GM12878 (cell line): Measurements from ENCODE around the gene NUP62. TPM values are rescaled to one million over a fixed set of nuclear protein-coding genes. Genes with fewer than 3 reads are reported as not detected.

Experiments
- ATAC-seq: fragments of 200-7000 bp; cut with Tn5 transposase; 3 replicates; pipeline ENCODE4 v1.9.1; 2020; ENCODE audit warnings: mild to moderate bottlenecking, moderate library complexity
- BruUV-seq: library from RNA; stranded (reverse); fragments of 400-500 nt; replicated peaks from 2 replicates; lab custom pipeline; 2021; lab: Mats Ljungman, UMichigan
- CTCF ChIA-PET: fragments of 300-600 bp; sonication (Branson Sonifier 250); formaldehyde crosslinking; extraction: SDS; loops from one replicate; lab custom pipeline; 2021; ENCODE audit warnings: inconsistent platforms; lab: Yijun Ruan, JAX
- POLR2A ChIA-PET: fragments of 350-600 bp; formaldehyde crosslinking; extraction: SDS; loops from one replicate; lab custom pipeline; 2021; ENCODE audit warnings: inconsistent platforms; lab: Charles Lee
- RAD21 ChIA-PET: fragments of 300-600 bp; sonication (Branson Sonifier 250); formaldehyde crosslinking; loops from one replicate; lab custom pipeline; 2023; ENCODE audit warnings: antibody characterized with exemption; ENCODE audit not compliant: unreplicated experiment; lab: Charles Lee
- SMC1A ChIA-PET: fragments of 300-600 bp; sonication (Branson Sonifier 250); formaldehyde crosslinking; loops from one replicate; lab custom pipeline; 2023; ENCODE audit not compliant: unreplicated experiment, uncharacterized antibody; lab: Charles Lee
- DNase-seq: peaks from one replicate; pipeline ENCODE4 v3.0.0-alpha.2; 2011; ENCODE audit warnings: low read depth, low spot score
- FAIRE-seq: peaks from 3 replicates; lab custom pipeline; 2011; peaks lifted over from hg19 to GRCh38; lab: Jason Lieb, UNC
- H2AFZ ChIP-seq: 2 replicates; pipeline ENCODE4 v1.6.0; 2011; ENCODE audit warnings: low read depth, low read length, control low read depth; ENCODE audit not compliant: control insufficient read depth
- H3K27ac ChIP-seq: 2 replicates; pipeline ENCODE4 v1.5.1; 2011; ENCODE audit warnings: control low read depth; ENCODE audit not compliant: control insufficient read depth, insufficient read depth
- H3K27me3 ChIP-seq, 2 experiments: replicated peaks in 1 of 2; 2 replicates each; pipeline versions ENCODE4 v1.6.0 to v1.6.1; 2011; ENCODE audit warnings: low read length in 1 of 2; ENCODE audit not compliant: control insufficient read depth in 2 of 2, insufficient read depth in 2 of 2
- H3K36me3 ChIP-seq, 2 experiments: 2 replicates each; pipeline ENCODE4 v1.5.1; 2011; ENCODE audit warnings: low read length in 1 of 2; ENCODE audit not compliant: control insufficient read depth in 2 of 2, insufficient read depth in 2 of 2
- H3K4me1 ChIP-seq: 2 replicates; pipeline ENCODE4 v1.6.1; 2011; ENCODE audit warnings: mild to moderate bottlenecking, low read length, moderate library complexity, mixed read lengths; ENCODE audit not compliant: control insufficient read depth, insufficient read depth
- H3K4me2 ChIP-seq: 2 replicates; pipeline ENCODE4 v1.6.0; 2011; ENCODE audit warnings: control low read depth; ENCODE audit not compliant: control insufficient read depth, insufficient read depth
- H3K4me3 ChIP-seq: fragments of 200-600 bp; sonication (generic); 2 replicates; pipeline ENCODE4 v1.5.1; 2016
- H3K79me2 ChIP-seq: 2 replicates; pipeline ENCODE4 v1.6.0; 2011; ENCODE audit warnings: low read length; ENCODE audit not compliant: control insufficient read depth, insufficient read depth
- H3K9ac ChIP-seq: 2 replicates; pipeline ENCODE4 v1.8.0; 2011; ENCODE audit warnings: low read length, control low read depth, mixed read lengths; ENCODE audit not compliant: control insufficient read depth, insufficient read depth
- H3K9me3 ChIP-seq: replicated peaks from 3 replicates; pipeline ENCODE4 v1.5.1; 2011; ENCODE audit warnings: mild to moderate bottlenecking, low read length; ENCODE audit not compliant: control insufficient read depth, insufficient read depth
- H4K20me1 ChIP-seq: 2 replicates; pipeline ENCODE4 v1.6.0; 2011; ENCODE audit not compliant: control insufficient read depth, insufficient read depth
- FOXK2 ChIP-seq: fragments of 450-650 bp; IDR thresholded peaks from 2 replicates; pipeline ENCODE4 v1.6.1; 2017; ENCODE audit warnings: mild to moderate bottlenecking, moderate library complexity
- JUND ChIP-seq: IDR thresholded peaks from 2 replicates; pipeline ENCODE4 v1.6.1; 2012; ENCODE audit warnings: low read depth, mild to moderate bottlenecking, low read length, improper control_type of control experiment, moderate library complexity
- MYB ChIP-seq: fragments of 150-350 bp; IDR thresholded peaks from 2 replicates; pipeline ENCODE4 v1.6.1; 2014; ENCODE audit warnings: mild to moderate bottlenecking, low read depth, low read length, borderline replicate concordance
- NFIC ChIP-seq: IDR thresholded peaks from 2 replicates; pipeline ENCODE4 v1.6.1; 2012; ENCODE audit warnings: low read depth, mild to moderate bottlenecking, inconsistent platforms, low read length, moderate library complexity
- NR2F1 ChIP-seq: fragments of 450-650 bp; conservative IDR thresholded peaks from 2 replicates; pipeline ENCODE4 v1.6.1; 2017; ENCODE audit warnings: mild to moderate bottlenecking
- POLR2AphosphoS5 ChIP-seq: IDR thresholded peaks from 2 replicates; pipeline ENCODE4 v1.6.1; 2011; ENCODE audit warnings: mild to moderate bottlenecking, low read length, inconsistent platforms
- RUNX3 ChIP-seq: IDR thresholded peaks from 2 replicates; pipeline ENCODE4 v1.6.1; 2012; ENCODE audit warnings: low read length, inconsistent platforms
- STAT3 ChIP-seq: IDR thresholded peaks from 2 replicates; pipeline ENCODE4 v1.6.1; 2011; ENCODE audit warnings: low read depth, low read length, improper control_type of control experiment
- SUPT20H ChIP-seq: IDR thresholded peaks from 2 replicates; pipeline ENCODE4 v1.6.1; 2011; ENCODE audit warnings: low read depth, mild to moderate bottlenecking, low read length, moderate library complexity, borderline replicate concordance; ENCODE audit not compliant: control insufficient read depth
- WGBS: methylation state at CpG from one replicate; pipeline ENCODE4 v1.1.6; 2016; ENCODE audit warnings: low lambda C conversion rate; ENCODE audit not compliant: insufficient replicate concordance, insufficient coverage; ENCODE audit errors: missing lambda C conversion rate; 5-methylcytosine and 5-hydroxymethylcytosine counted together
- in situ Hi-C: fragments of 300-500 bp; cut with MboI; formaldehyde crosslinking; loops from 9 replicates; pipeline ENCODE4 v1.14.3; 2018; ENCODE audit warnings: mixed read lengths
- intact Hi-C: fragments of 100-400 bp; cut with micrococcal nuclease; formaldehyde crosslinking; loops from one replicate; pipeline ENCODE4 v1.14.2; 2022; ENCODE audit not compliant: unreplicated experiment
- polyA plus RNA-seq, 11 experiments: library from polyadenylated mRNA; depleted of rRNA in 4 of 11; unstranded in 6 of 11; stranded (reverse) in 5 of 11; fragments of >200 nt; fragmentation: Nextera tagmentation in 4 of 11; fragmentation: Illumina TruSeq in 1 of 11; extraction: Ambion mirVana in 4 of 11; extraction: Trizol in 1 of 11; gene quantifications; 1 replicate in 1 of 11; 2 replicates in 10 of 11; pipeline versions ENCODE4 v1.2.1 to v1.2.3, GENCODE V29; 2011 to 2016; ENCODE audit warnings: inconsistent platforms in 2 of 11, missing spikeins in 2 of 11, low read depth in 1 of 11
- total RNA-seq, 4 experiments: library from RNA; depleted of rRNA in 3 of 4; stranded (reverse); fragments of >200 nt in 3 of 4; fragmentation: Illumina TruSeq in 1 of 4; extraction: Trizol in 1 of 4; gene quantifications; 2 replicates each; pipeline versions ENCODE4 v1.2.1 to v1.2.3, GENCODE V29; 2013 to 2021
- TF ChIP-seq, protein P1 (sequence below): IDR thresholded peaks from 2 replicates; pipeline ENCODE4 v1.6.1; 2011; ENCODE audit warnings: borderline replicate concordance, low read depth, mild to moderate bottlenecking, moderate library complexity, low read length; ENCODE audit not compliant: insufficient read depth, poor library complexity, severe bottlenecking
- TF ChIP-seq, protein P2 (sequence below): IDR thresholded peaks from 2 replicates; pipeline ENCODE4 v1.6.1; 2012; ENCODE audit warnings: improper control_type of control experiment, low read depth, low read length; ENCODE audit not compliant: insufficient replicate concordance

NUP62 gene
- total and polyA plus RNA-seq, 10 of the 15 experiments (the other 5 are each of a cell fraction or from before 2014, with no cell fraction given), result 19.5 to 110 (median 66.9) TPM

DNA sequence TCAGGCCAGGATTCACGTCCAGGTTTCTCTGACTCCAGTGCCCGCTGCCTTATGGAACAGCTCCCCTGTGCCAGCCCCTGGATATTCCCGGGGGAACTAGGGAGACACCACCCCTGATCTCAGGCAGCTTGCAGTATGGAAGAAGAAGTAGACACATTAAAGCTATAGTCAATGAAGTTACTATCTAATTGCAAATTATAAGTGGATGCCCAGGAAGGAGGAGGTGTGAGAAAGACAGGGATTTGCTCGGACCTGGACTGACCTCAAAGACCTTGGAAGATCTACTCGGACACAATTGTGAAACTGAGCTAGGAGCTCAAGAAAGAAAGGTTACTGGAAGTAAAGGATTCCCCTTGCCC is 21.3 kb upstream of the NUP62 start:
- no peak for FAIRE-seq
- no peak for ATAC-seq
- ChIA-PET CTCF (interaction anchor here (1.0 to 2.0 kb wide), 3 partner anchors 13 to 185 kb away, joined by 3 to 5 read pairs (median 5); no protein-coding TSS in a partner anchor), SMC1A (no interaction called here)
- Histone ChIP-seq H3K4me2 (no peak overlapping the region), H4K20me1 (no peaks in the 10 kb centered on the region), H3K9ac (no peak overlapping the region), H3K36me3 (no peaks in the 10 kb centered on the region), H3K27me3 (no peaks in the 10 kb centered on the region; a peak in 1 of 4 replicates), H3K4me3 (no peak overlapping the region)
- no peak for DNase-seq
- intact Hi-C loops, result no loop called here
- TF ChIP-seq, protein P1, sequence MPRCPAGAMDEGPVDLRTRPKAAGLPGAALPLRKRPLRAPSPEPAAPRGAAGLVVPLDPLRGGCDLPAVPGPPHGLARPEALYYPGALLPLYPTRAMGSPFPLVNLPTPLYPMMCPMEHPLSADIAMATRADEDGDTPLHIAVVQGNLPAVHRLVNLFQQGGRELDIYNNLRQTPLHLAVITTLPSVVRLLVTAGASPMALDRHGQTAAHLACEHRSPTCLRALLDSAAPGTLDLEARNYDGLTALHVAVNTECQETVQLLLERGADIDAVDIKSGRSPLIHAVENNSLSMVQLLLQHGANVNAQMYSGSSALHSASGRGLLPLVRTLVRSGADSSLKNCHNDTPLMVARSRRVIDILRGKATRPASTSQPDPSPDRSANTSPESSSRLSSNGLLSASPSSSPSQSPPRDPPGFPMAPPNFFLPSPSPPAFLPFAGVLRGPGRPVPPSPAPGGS, result no peak
- TF ChIP-seq JUND, result no peak
- TF ChIP-seq RUNX3, result no peak
- TF ChIP-seq STAT3, result no peak
- no peak for TF ChIP-seq SUPT20H
- TF ChIP-seq NR2F1, result no peak
- TF ChIP-seq MYB, result no peak
- TF ChIP-seq NFIC, result no peak
- TF ChIP-seq, protein P2, sequence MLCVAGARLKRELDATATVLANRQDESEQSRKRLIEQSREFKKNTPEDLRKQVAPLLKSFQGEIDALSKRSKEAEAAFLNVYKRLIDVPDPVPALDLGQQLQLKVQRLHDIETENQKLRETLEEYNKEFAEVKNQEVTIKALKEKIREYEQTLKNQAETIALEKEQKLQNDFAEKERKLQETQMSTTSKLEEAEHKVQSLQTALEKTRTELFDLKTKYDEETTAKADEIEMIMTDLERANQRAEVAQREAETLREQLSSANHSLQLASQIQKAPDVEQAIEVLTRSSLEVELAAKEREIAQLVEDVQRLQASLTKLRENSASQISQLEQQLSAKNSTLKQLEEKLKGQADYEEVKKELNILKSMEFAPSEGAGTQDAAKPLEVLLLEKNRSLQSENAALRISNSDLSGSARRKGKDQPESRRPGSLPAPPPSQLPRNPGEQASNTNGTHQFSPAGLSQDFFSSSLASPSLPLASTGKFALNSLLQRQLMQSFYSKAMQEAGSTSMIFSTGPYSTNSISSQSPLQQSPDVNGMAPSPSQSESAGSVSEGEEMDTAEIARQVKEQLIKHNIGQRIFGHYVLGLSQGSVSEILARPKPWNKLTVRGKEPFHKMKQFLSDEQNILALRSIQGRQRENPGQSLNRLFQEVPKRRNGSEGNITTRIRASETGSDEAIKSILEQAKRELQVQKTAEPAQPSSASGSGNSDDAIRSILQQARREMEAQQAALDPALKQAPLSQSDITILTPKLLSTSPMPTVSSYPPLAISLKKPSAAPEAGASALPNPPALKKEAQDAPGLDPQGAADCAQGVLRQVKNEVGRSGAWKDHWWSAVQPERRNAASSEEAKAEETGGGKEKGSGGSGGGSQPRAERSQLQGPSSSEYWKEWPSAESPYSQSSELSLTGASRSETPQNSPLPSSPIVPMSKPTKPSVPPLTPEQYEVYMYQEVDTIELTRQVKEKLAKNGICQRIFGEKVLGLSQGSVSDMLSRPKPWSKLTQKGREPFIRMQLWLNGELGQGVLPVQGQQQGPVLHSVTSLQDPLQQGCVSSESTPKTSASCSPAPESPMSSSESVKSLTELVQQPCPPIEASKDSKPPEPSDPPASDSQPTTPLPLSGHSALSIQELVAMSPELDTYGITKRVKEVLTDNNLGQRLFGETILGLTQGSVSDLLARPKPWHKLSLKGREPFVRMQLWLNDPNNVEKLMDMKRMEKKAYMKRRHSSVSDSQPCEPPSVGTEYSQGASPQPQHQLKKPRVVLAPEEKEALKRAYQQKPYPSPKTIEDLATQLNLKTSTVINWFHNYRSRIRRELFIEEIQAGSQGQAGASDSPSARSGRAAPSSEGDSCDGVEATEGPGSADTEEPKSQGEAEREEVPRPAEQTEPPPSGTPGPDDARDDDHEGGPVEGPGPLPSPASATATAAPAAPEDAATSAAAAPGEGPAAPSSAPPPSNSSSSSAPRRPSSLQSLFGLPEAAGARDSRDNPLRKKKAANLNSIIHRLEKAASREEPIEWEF, result no peak
- no peak for TF ChIP-seq FOXK2
- no peak for TF ChIP-seq POLR2AphosphoS5
- TF ChIP-seq, all 136 proteins: peak for 0
- ChIA-PET POLR2A (interaction anchor here (0.9 to 1.2 kb wide), 2 partner anchors 75 to 84 kb away, joined by 3 read pairs; partner anchors contain the start of gene ZNF473), RAD21 (no interaction called here)
- Histone ChIP-seq H3K9me3 (no peaks in the 10 kb centered on the region; the same call in 2 of the 3 replicates), H3K79me2 (no peaks in the 10 kb centered on the region), H3K27ac (no peak overlapping the region), H3K4me1 (peaks cover 17% of the 10 kb centered on the region), H2AFZ (no peak overlapping the region)
- BruUV-seq, result no TSS peak
- WGBS, result 64% methylated on average over 5 of the region's 5 CpGs
- in situ Hi-C loops, result no loop called here
